DND-41 (cell line): ENCODE results near the gene NDUFS6.

Source experiments
- EZH2 ChIP-seq: IDR thresholded peaks from 3 replicates; pipeline ENCODE4 v1.6.1; 2012; ENCODE audit warnings: borderline replicate concordance, low read depth, mild to moderate bottlenecking, moderate library complexity, low read length, inconsistent platforms; ENCODE audit not compliant: severe bottlenecking
- TF ChIP-seq, protein P1 (sequence below): IDR thresholded peaks from 2 replicates; pipeline ENCODE4 v1.5.1; 2012; ENCODE audit warnings: borderline replicate concordance, low read length, moderate library complexity, mild to moderate bottlenecking; ENCODE audit not compliant: poor library complexity, severe bottlenecking; ENCODE audit errors: extremely low read depth

DNA sequence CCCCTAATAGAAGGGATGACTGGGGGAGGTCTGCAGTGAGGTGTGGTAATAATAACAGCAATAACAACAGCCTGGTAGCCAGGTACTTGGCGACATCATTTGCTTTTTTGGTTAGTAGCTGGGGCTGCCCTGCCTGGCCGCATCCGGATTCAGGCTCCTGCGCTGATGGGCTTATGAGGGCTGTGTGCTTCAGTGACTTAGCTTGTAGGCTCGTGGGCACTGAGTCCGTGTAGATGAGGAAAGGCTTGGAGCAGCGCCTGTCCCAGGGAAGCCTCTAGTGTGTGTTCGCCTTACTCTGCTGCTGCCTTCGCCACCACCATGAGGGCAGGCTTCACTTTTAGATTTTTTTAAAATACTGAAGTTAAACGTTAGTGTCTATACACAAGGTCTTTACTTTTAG, 4.5 kb downstream of the NDUFS6 start:
- TF ChIP-seq, protein P1, sequence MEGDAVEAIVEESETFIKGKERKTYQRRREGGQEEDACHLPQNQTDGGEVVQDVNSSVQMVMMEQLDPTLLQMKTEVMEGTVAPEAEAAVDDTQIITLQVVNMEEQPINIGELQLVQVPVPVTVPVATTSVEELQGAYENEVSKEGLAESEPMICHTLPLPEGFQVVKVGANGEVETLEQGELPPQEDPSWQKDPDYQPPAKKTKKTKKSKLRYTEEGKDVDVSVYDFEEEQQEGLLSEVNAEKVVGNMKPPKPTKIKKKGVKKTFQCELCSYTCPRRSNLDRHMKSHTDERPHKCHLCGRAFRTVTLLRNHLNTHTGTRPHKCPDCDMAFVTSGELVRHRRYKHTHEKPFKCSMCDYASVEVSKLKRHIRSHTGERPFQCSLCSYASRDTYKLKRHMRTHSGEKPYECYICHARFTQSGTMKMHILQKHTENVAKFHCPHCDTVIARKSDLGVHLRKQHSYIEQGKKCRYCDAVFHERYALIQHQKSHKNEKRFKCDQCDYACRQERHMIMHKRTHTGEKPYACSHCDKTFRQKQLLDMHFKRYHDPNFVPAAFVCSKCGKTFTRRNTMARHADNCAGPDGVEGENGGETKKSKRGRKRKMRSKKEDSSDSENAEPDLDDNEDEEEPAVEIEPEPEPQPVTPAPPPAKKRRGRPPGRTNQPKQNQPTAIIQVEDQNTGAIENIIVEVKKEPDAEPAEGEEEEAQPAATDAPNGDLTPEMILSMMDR, result no peak
- no peak for TF ChIP-seq EZH2
